ENCODE results near the gene POU5F2. TPM values are rescaled to one million over a fixed set of nuclear protein-coding genes. Genes with fewer than 3 reads are reported as not detected.

The POU5F2 gene
- total RNA-seq, 1 experiment from 2014 or later = 0.73 TPM

- Histone ChIP-seq H3K4me1 (ENCODE audit: insufficient read depth, low read length, poor library complexity, severe bottlenecking) (no peaks in the 10 kb centered on the region), H3K27me3 (replicated peaks; ENCODE audit: insufficient read depth, low read depth, low read length, poor library complexity) (no peaks in the 10 kb centered on the region), H3K27ac (ENCODE audit: low read depth, low read length, poor library complexity, severe bottlenecking) (no peak overlapping the region), H3K4me3 (ENCODE audit: low read depth, low read length, poor library complexity, severe bottlenecking) (no peak overlapping the region), H3K36me3 (ENCODE audit: insufficient read depth, low read length, poor library complexity, severe bottlenecking) (no peaks in the 10 kb centered on the region), H3K9me3 (ENCODE audit: low read depth, low read length, poor library complexity, severe bottlenecking) (no peaks in the 10 kb centered on the region)
- ChIA-PET CTCF (no interaction called here), POLR2A (ENCODE audit: low non-redundant PET) (no interaction called here)
- DNase-seq (ENCODE audit: low spot score) = no peak
- no TSS peak for BruUV-seq (replicated peaks)
- intact Hi-C loops (cut with micrococcal nuclease; ENCODE audit: unreplicated experiment) = no loop called here
- no peak for TF ChIP-seq EZH2 (IDR thresholded peaks at IDR 0.05; ENCODE audit: borderline replicate concordance, low read depth, low read length, poor library complexity, severe bottlenecking)
- TF ChIP-seq, protein P1, sequence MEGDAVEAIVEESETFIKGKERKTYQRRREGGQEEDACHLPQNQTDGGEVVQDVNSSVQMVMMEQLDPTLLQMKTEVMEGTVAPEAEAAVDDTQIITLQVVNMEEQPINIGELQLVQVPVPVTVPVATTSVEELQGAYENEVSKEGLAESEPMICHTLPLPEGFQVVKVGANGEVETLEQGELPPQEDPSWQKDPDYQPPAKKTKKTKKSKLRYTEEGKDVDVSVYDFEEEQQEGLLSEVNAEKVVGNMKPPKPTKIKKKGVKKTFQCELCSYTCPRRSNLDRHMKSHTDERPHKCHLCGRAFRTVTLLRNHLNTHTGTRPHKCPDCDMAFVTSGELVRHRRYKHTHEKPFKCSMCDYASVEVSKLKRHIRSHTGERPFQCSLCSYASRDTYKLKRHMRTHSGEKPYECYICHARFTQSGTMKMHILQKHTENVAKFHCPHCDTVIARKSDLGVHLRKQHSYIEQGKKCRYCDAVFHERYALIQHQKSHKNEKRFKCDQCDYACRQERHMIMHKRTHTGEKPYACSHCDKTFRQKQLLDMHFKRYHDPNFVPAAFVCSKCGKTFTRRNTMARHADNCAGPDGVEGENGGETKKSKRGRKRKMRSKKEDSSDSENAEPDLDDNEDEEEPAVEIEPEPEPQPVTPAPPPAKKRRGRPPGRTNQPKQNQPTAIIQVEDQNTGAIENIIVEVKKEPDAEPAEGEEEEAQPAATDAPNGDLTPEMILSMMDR (conservative IDR thresholded peaks at IDR 0.05; ENCODE audit: low read depth, low read length) = no peak
Measured at GRCh38 chr5:93735378-93735777, 6.0 kb downstream of the POU5F2 start.

GRCh38 chr5:93731987-93732386 lies 9.4 kb downstream of the POU5F2 start:
- BruUV-seq (replicated peaks) = no TSS peak
- ChIA-PET POLR2A (ENCODE audit: low non-redundant PET) (interaction anchor here (0.6 kb wide), 1 partner anchor 30 kb away, joined by 3 read pairs; no protein-coding TSS in a partner anchor), CTCF (no interaction called here)
- H3K4me3 ChIP-seq (ENCODE audit: low read depth, low read length, poor library complexity, severe bottlenecking) = no peak overlapping the region
- no peaks in the 10 kb centered on the region for H3K4me1 ChIP-seq (ENCODE audit: insufficient read depth, low read length, poor library complexity, severe bottlenecking)
- no peak for DNase-seq (ENCODE audit: low spot score)
- intact Hi-C loops (cut with micrococcal nuclease; ENCODE audit: unreplicated experiment) = no loop called here
- no peaks in the 10 kb centered on the region for H3K36me3 ChIP-seq (ENCODE audit: insufficient read depth, low read length, poor library complexity, severe bottlenecking)
- no peak overlapping the region for H3K27ac ChIP-seq (ENCODE audit: low read depth, low read length, poor library complexity, severe bottlenecking)
- H3K27me3 ChIP-seq (replicated peaks; ENCODE audit: insufficient read depth, low read depth, low read length, poor library complexity) = no peaks in the 10 kb centered on the region
- TF ChIP-seq EZH2 (IDR thresholded peaks at IDR 0.05; ENCODE audit: borderline replicate concordance, low read depth, low read length, poor library complexity, severe bottlenecking) = no peak
- TF ChIP-seq, protein P1 (conservative IDR thresholded peaks at IDR 0.05; ENCODE audit: low read depth, low read length) = no peak
- no peaks in the 10 kb centered on the region for H3K9me3 ChIP-seq (ENCODE audit: low read depth, low read length, poor library complexity, severe bottlenecking)

DNA sequence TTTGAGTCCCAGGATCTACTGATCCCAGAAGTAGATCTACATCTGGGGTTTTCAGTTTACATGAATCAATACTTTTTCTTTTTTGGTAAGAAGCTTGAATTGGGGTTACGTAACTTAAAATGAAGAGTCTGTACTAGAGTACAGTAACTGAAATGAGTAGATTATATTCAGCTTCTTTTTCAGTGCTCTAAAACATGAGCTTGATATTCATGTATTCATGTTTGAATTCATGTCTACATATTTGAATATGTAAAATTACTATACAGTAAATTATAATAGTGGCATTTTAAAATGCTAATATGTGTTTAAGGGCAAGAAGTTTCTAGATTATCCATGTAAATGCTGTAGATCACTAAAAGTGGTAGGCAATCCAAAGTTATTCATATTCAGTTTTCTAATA lies 14.8 kb downstream of the POU5F2 start:
- no peak for DNase-seq (ENCODE audit: low spot score)
- Histone ChIP-seq H3K4me1 (ENCODE audit: insufficient read depth, low read length, poor library complexity, severe bottlenecking) (peaks cover 12% of the 10 kb centered on the region), H3K36me3 (ENCODE audit: insufficient read depth, low read length, poor library complexity, severe bottlenecking) (no peaks in the 10 kb centered on the region), H3K9me3 (ENCODE audit: low read depth, low read length, poor library complexity, severe bottlenecking) (no peaks in the 10 kb centered on the region), H3K27ac (ENCODE audit: low read depth, low read length, poor library complexity, severe bottlenecking) (no peak overlapping the region), H3K27me3 (replicated peaks; ENCODE audit: insufficient read depth, low read depth, low read length, poor library complexity) (no peaks in the 10 kb centered on the region), H3K4me3 (ENCODE audit: low read depth, low read length, poor library complexity, severe bottlenecking) (no peak overlapping the region)
- ChIA-PET POLR2A (ENCODE audit: low non-redundant PET) (no interaction called here), CTCF (no interaction called here)
- TF ChIP-seq, protein P1 (conservative IDR thresholded peaks at IDR 0.05; ENCODE audit: low read depth, low read length) = no peak
- intact Hi-C loops (cut with micrococcal nuclease; ENCODE audit: unreplicated experiment) = no loop called here
- no TSS peak for BruUV-seq (replicated peaks)

All from A673 (cell line).